ENCODE data around the gene DNAL4.

DNA sequence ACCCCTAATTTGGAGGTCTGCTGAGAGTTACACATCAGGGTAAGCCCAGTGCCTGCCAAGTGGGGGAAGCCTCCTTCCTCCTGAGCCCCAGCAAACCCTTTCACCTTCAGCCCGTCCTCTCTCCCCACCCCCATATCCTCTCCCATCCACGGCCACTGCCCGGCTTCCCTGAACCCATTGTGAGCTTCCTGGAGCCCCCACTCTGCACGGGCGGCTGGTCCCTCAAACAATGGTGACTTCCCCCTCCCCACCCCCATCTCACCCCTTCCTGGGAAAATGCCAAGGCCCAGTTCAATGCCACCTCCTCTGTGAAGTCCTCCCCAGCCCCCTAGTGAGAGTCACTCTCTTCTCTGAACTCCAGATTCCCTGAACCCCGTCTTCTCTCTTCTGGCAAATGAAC, 17.9 kb downstream of the DNAL4 start:
- TF ChIP-seq REST (IDR thresholded peaks at IDR 0.05; ENCODE audit: insufficient read depth in 1 of 2, low read depth in 2 of 2, low read length in 2 of 2) (no peak), FOXP2 (optimal IDR thresholded peaks at IDR 0.05; ENCODE audit: borderline replicate concordance, extremely low read depth, extremely low read length, insufficient read depth) (no peak), TAF1 (IDR thresholded peaks at IDR 0.05; ENCODE audit: borderline replicate concordance, insufficient read depth, low read length) (no peak), POLR2AphosphoS5 (IDR thresholded peaks at IDR 0.05; ENCODE audit: low read depth, low read length) (no peak), SIN3A (IDR thresholded peaks at IDR 0.05; ENCODE audit: borderline replicate concordance, insufficient read depth, low read length) (no peak)

Data from PFSK-1 (cell line).